A673 (cell line): ENCODE measurements around the gene UBA52. TPM values are rescaled to one million over a fixed set of nuclear protein-coding genes. Genes with fewer than 3 reads are reported as not detected.

Source experiments
- BruUV-seq: library from RNA; stranded (reverse); fragments of 400-500 nt; replicated peaks from 2 replicates; lab custom pipeline; 2021; lab: Mats Ljungman, UMichigan
- CTCF ChIA-PET: fragments of 300-600 bp; sonication (Branson Sonifier 250); formaldehyde crosslinking; loops from one replicate; lab custom pipeline; 2022; ENCODE audit warnings: antibody characterized with exemption; lab: Charles Lee
- POLR2A ChIA-PET: fragments of 300-600 bp; sonication (Branson Sonifier 250); formaldehyde crosslinking; loops from one replicate; lab custom pipeline; 2022; ENCODE audit warnings: antibody characterized with exemption; ENCODE audit not compliant: low non-redundant PET; lab: Charles Lee
- DNase-seq: peaks from one replicate; pipeline ENCODE4 v3.0.0-alpha.2; 2015; ENCODE audit warnings: low spot score
- H3K27ac ChIP-seq: fragments of 200-600 bp; sonication (generic); 2 replicates; pipeline ENCODE4 v1.5.1; 2016; ENCODE audit warnings: mixed run types, low read depth, mild to moderate bottlenecking, mixed read lengths, antibody characterized with exemption, low read length; ENCODE audit not compliant: poor library complexity, severe bottlenecking
- H3K27me3 ChIP-seq: fragments of 200-600 bp; sonication (generic); replicated peaks from 2 replicates; pipeline ENCODE4 v1.6.1; 2017; ENCODE audit warnings: mixed run types, low read depth, mild to moderate bottlenecking, mixed read lengths, antibody characterized with exemption, low read length; ENCODE audit not compliant: insufficient read depth, poor library complexity
- H3K36me3 ChIP-seq: fragments of 200-600 bp; sonication (generic); 2 replicates; pipeline ENCODE4 v1.6.1; 2016; ENCODE audit warnings: mixed run types, mild to moderate bottlenecking, mixed read lengths, antibody characterized with exemption, low read length; ENCODE audit not compliant: insufficient read depth, poor library complexity, severe bottlenecking
- H3K4me1 ChIP-seq: fragments of 200-600 bp; sonication (generic); 2 replicates; pipeline ENCODE4 v1.6.1; 2017; ENCODE audit warnings: mixed run types, mild to moderate bottlenecking, mixed read lengths, antibody characterized with exemption, low read length; ENCODE audit not compliant: insufficient read depth, poor library complexity, severe bottlenecking
- H3K4me3 ChIP-seq: fragments of 200-600 bp; sonication (generic); 2 replicates; pipeline ENCODE4 v1.5.1; 2016; ENCODE audit warnings: low read depth, mixed run types, mild to moderate bottlenecking, mixed read lengths, low read length; ENCODE audit not compliant: poor library complexity, severe bottlenecking
- H3K9me3 ChIP-seq: fragments of 200-600 bp; sonication (generic); 2 replicates; pipeline ENCODE4 v1.6.1; 2016; ENCODE audit warnings: mixed run types, low read depth, mild to moderate bottlenecking, mixed read lengths, antibody characterized with exemption, low read length; ENCODE audit not compliant: poor library complexity, severe bottlenecking
- EZH2 ChIP-seq: fragments of 200-600 bp; sonication (generic); IDR thresholded peaks from 2 replicates; pipeline ENCODE4 v1.6.1; 2017; ENCODE audit warnings: borderline replicate concordance, low read depth, mild to moderate bottlenecking, mixed read lengths, antibody characterized with exemption, low read length; ENCODE audit not compliant: poor library complexity, severe bottlenecking
- intact Hi-C: fragments of 100-400 bp; cut with micrococcal nuclease; formaldehyde crosslinking; loops from one replicate; pipeline ENCODE4 v1.10.0; 2022; ENCODE audit not compliant: unreplicated experiment
- total RNA-seq: library from RNA; stranded (reverse); gene quantifications from 2 replicates; pipeline ENCODE4 v1.2.3, GENCODE V29; 2021
- TF ChIP-seq, protein P1 (sequence below): fragments of 300-800, 200-600 bp; sonication (generic); conservative IDR thresholded peaks from 2 replicates; pipeline ENCODE4 v1.5.1; 2017; ENCODE audit warnings: low read depth, mild to moderate bottlenecking, antibody characterized with exemption, low read length, moderate library complexity, mixed read lengths

The UBA52 gene
- total RNA-seq, 1 experiment from 2014 or later, result 1,348 TPM

DNA sequence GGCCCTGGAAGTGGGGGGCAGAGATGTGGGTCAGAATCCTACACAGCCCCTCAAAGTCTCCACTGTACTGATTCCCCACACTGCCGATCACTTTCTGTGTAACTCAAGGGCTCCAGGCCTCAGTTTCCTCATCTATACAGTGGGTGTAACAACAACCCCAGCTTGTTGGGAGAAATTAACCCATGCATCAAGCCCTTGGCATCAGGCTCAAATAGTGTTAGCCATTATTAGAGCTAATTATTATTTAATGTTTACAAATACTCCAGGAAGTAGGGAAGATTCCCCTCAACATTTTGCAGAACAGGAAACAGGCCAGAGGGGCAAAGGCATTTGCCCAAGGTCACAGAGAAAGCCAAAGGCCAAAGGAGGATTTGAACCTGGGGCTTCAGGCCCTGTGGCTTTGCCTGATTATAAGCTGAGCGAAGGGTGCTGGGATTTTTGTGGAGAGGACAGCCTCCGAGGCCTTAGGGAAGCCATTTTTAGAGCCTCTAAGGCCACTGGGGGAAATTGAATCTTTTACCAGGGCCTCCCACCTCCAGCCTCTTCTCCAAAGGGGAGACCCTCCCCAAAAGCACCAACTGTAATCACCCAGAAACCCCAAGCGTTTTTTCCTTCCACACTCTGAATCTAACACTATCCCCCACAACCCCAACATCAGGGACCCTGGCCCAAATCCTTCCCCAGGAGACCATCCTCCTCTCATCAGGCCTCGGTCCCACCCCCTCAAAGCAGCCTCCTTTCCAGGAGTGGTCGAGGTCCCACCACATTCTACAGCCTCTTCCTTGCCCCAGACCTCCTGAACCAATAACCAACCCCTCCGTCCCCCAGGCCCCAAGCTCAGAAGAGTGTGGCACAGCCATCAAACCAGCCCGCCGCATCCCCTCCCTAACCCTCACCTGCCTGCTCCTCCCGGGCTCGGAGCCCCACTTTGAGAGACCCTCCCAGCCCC, 29.4 kb upstream of the UBA52 start:
- Histone ChIP-seq H3K4me3 (peak overlapping the region; percentile 56), H3K4me1 (peaks cover 10% of the 10 kb centered on the region), H3K27ac (peak overlapping the region; percentile 72), H3K27me3 (no peaks in the 10 kb centered on the region), H3K36me3 (peaks cover 39% of the 10 kb centered on the region), H3K9me3 (no peaks in the 10 kb centered on the region)
- intact Hi-C loops, result no loop called here
- TF ChIP-seq, protein P1, sequence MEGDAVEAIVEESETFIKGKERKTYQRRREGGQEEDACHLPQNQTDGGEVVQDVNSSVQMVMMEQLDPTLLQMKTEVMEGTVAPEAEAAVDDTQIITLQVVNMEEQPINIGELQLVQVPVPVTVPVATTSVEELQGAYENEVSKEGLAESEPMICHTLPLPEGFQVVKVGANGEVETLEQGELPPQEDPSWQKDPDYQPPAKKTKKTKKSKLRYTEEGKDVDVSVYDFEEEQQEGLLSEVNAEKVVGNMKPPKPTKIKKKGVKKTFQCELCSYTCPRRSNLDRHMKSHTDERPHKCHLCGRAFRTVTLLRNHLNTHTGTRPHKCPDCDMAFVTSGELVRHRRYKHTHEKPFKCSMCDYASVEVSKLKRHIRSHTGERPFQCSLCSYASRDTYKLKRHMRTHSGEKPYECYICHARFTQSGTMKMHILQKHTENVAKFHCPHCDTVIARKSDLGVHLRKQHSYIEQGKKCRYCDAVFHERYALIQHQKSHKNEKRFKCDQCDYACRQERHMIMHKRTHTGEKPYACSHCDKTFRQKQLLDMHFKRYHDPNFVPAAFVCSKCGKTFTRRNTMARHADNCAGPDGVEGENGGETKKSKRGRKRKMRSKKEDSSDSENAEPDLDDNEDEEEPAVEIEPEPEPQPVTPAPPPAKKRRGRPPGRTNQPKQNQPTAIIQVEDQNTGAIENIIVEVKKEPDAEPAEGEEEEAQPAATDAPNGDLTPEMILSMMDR, result no peak
- no peak for TF ChIP-seq EZH2
- ChIA-PET CTCF (no interaction called here), POLR2A (no interaction called here)
- no peak for DNase-seq
- BruUV-seq, result no TSS peak

DNA sequence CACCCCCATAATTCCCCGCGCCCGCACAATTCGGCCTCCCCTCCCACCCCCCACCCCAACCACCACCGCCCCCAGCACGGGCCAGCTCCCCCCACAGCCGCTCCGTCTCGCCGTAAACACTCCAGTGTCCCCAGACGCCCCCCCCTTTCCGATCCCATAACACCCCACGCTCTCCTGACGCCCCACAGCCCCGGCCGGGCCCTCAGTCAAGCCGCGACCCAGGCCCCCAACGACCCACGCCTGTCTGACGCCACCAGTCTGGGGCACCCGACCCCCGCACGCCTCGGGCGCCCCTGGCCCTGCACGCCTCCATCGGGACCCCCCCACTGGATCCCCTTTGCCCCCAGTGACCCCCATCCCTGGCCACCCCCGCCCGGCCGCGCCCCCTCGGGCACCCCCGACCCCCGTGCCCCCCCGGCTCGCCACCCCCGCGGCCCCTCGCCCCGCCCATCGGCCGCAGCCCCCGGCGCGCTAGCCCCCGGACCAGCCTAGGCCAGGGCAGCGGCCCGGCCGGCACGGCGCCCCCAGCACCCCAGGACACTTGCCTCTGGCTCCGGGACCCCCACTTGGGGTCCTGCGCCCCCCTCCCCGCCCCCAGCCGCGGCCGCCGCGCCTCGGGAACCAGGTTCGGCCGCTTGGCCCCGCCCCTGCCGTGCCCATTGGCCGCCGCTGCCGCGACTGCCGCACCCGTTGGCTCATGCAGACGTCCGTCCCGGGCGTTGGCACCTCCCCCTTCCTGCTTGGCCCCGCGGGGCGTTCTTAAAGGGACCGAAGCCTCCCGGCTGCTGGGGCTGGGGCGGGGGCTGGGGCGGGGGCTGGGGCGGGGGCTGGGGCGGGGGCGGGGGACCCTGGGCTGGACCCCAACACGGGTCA, 28.5 kb upstream of the UBA52 start, which contains the start of gene FKBP8:
FKBP8 (minus strand) TSS at position 633 of the 873 bp plus-strand sequence. CDS start 1,603 bp downstream, outside the sequence.
- ChIA-PET CTCF (interaction anchor here (0.5 kb wide), 1 partner anchor 15 kb away, joined by 6 read pairs; no protein-coding TSS in a partner anchor), POLR2A (no interaction called here)
- no peak for TF ChIP-seq EZH2
- TF ChIP-seq, protein P1, result no peak
- H3K4me3 ChIP-seq, result peak within 1 kb of the TSS; percentile 56
- peak; percentile 94 for DNase-seq
- peaks cover 29% of the 10 kb centered on the region for H3K36me3 ChIP-seq
- peaks cover 10% of the 10 kb centered on the region for H3K4me1 ChIP-seq
- no peaks in the 10 kb centered on the region for H3K9me3 ChIP-seq
- H3K27ac ChIP-seq, result peak within 1 kb of the TSS; percentile 72
- intact Hi-C loops, result no loop called here
- H3K27me3 ChIP-seq, result no peaks in the 10 kb centered on the region
- BruUV-seq, result no TSS peak

DNA sequence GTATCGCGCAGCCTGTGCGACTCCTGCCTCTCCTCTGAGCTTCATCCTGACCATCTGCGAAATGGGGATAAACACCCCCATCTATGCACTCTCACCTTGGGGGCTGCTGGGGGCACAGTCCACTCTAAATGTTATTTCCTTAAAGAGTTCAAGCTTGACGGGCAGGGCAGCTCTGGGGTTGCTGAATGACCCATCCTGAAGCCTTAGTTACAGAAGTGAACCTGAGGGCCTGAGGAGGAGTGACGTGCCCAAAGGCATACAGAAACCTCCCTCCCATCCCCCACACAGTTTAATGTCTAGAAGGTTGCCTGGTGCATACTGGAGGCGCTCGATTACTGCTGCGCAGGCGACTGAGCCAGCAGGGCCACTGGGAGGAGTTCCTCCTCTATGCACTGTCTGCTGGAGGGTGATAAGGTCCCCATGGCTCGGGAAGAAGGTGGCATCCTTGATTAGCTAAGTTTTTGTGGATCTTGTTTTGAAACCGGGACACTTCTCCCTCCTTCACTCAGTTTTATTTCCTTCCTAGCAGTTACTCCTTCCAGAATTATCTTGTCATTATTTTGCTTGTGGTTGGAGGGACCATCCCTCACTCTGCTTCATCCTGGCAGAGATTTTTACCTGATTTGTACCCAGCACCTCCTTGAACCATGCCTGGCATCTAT, 27.7 kb upstream of the UBA52 start:
- CTCF ChIA-PET, result no interaction called here
- DNase-seq, result peak; percentile 89
- H3K36me3 ChIP-seq, result peaks cover 25% of the 10 kb centered on the region
- TF ChIP-seq, protein P1, result no peak
- H3K9me3 ChIP-seq, result no peaks in the 10 kb centered on the region
- peak overlapping the region; percentile 56 for H3K4me3 ChIP-seq
- H3K4me1 ChIP-seq, result peaks cover 10% of the 10 kb centered on the region
- intact Hi-C loops, result no loop called here
- no TSS peak for BruUV-seq
- no peaks in the 10 kb centered on the region for H3K27me3 ChIP-seq
- H3K27ac ChIP-seq, result no peak overlapping the region
- POLR2A ChIA-PET, result interaction anchor here (0.8 kb wide), 1 partner anchor 279 kb away, joined by 12 read pairs; no protein-coding TSS in a partner anchor
